H9 (cell line): ENCODE results near the gene DPYD. TPM values are rescaled to one million over a fixed set of nuclear protein-coding genes. Genes with fewer than 3 reads are reported as not detected.

Experiments used
- DNase-seq: peaks from one replicate; pipeline ENCODE4 v3.0.0-alpha.2; 2017
- H2AFZ ChIP-seq: one replicate; pipeline ENCODE4 v1.6.1; 2013; ENCODE audit warnings: mild to moderate bottlenecking, low read length, control low read depth, moderate library complexity
- H2AK5ac ChIP-seq: 2 replicates; pipeline ENCODE4 v1.6.1; 2013; ENCODE audit warnings: low read length, control low read depth, mixed read lengths; ENCODE audit not compliant: insufficient read length
- H2BK120ac ChIP-seq: one replicate; pipeline ENCODE4 v1.6.1; 2013; ENCODE audit warnings: low read depth, mild to moderate bottlenecking, low read length, control low read depth, inconsistent platforms; ENCODE audit not compliant: poor library complexity, severe bottlenecking
- H2BK12ac ChIP-seq: 2 replicates; pipeline ENCODE4 v1.6.1; 2013; ENCODE audit warnings: low read length, control low read depth, mixed read lengths, low read depth; ENCODE audit not compliant: insufficient read length
- H2BK15ac ChIP-seq: 2 replicates; pipeline ENCODE4 v1.6.1; 2013; ENCODE audit warnings: low read depth, low read length, control low read depth
- H2BK20ac ChIP-seq: one replicate; pipeline ENCODE4 v1.6.1; 2013; ENCODE audit warnings: low read depth, mild to moderate bottlenecking, low read length, control low read depth, inconsistent platforms; ENCODE audit not compliant: poor library complexity, severe bottlenecking
- H2BK5ac ChIP-seq: 2 replicates; pipeline ENCODE4 v1.6.1; 2013; ENCODE audit warnings: low read length, control low read depth, mixed read lengths; ENCODE audit not compliant: insufficient read length
- H3K14ac ChIP-seq: 2 replicates; pipeline ENCODE4 v1.6.1; 2013; ENCODE audit warnings: low read length, control low read depth; ENCODE audit not compliant: insufficient read depth
- H3K18ac ChIP-seq: 2 replicates; pipeline ENCODE4 v1.6.1; 2013; ENCODE audit warnings: low read depth, mild to moderate bottlenecking, mixed read lengths, low read length, control low read depth; ENCODE audit not compliant: insufficient read length
- H3K23ac ChIP-seq: 2 replicates; pipeline ENCODE4 v1.6.1; 2013; ENCODE audit warnings: low read length, control low read depth, mixed read lengths, low read depth; ENCODE audit not compliant: insufficient read length
- H3K23me2 ChIP-seq: 2 replicates; pipeline ENCODE4 v1.6.1; 2013; ENCODE audit warnings: low read depth, mild to moderate bottlenecking, mixed read lengths, low read length, control low read depth; ENCODE audit not compliant: insufficient read length, poor library complexity, severe bottlenecking
- H3K27ac ChIP-seq: 2 replicates; pipeline ENCODE4 v1.5.1; 2013; ENCODE audit warnings: low read length, control low read depth, mixed read lengths, low read depth; ENCODE audit not compliant: insufficient read length
- H3K27me3 ChIP-seq: 2 replicates; pipeline ENCODE4 v1.6.1; 2013; ENCODE audit warnings: low read length, control low read depth, inconsistent platforms; ENCODE audit not compliant: insufficient read depth
- H3K4ac ChIP-seq: 2 replicates; pipeline ENCODE4 v1.6.1; 2013; ENCODE audit warnings: low read depth, mild to moderate bottlenecking, control low read depth, inconsistent platforms, low read length, moderate library complexity
- H3K4me1 ChIP-seq: 2 replicates; pipeline ENCODE4 v1.6.1; 2013; ENCODE audit warnings: low read length, control low read depth, inconsistent platforms; ENCODE audit not compliant: insufficient read depth
- H3K4me2 ChIP-seq: 2 replicates; pipeline ENCODE4 v1.6.1; 2013; ENCODE audit warnings: low read length, control low read depth, mixed read lengths; ENCODE audit not compliant: insufficient read length, insufficient read depth
- H3K56ac ChIP-seq: 2 replicates; pipeline ENCODE4 v1.6.1; 2013; ENCODE audit warnings: low read depth, mild to moderate bottlenecking, mixed read lengths, low read length, control low read depth; ENCODE audit not compliant: insufficient read length
- H3K79me1 ChIP-seq: 2 replicates; pipeline ENCODE4 v1.6.1; 2013; ENCODE audit warnings: low read depth, mild to moderate bottlenecking, moderate library complexity, low read length, control low read depth, inconsistent platforms; ENCODE audit not compliant: insufficient read depth, poor library complexity, severe bottlenecking
- H3K79me2 ChIP-seq: 2 replicates; pipeline ENCODE4 v1.6.1; 2013; ENCODE audit warnings: low read length, control low read depth, inconsistent platforms; ENCODE audit not compliant: insufficient read depth
- H3K9ac ChIP-seq: 2 replicates; pipeline ENCODE4 v1.6.1; 2013; ENCODE audit warnings: low read length, control low read depth, mixed read lengths; ENCODE audit not compliant: insufficient read length; ENCODE audit errors: extremely low read depth
- H3K9me3 ChIP-seq: one replicate; pipeline ENCODE4 v1.6.1; 2013; ENCODE audit warnings: low read depth, low read length, inconsistent platforms; ENCODE audit not compliant: control insufficient read depth
- H3T11ph ChIP-seq: one replicate; pipeline ENCODE4 v1.6.1; 2013; ENCODE audit warnings: mild to moderate bottlenecking, low read length, control low read depth, inconsistent platforms
- H4K20me1 ChIP-seq: one replicate; pipeline ENCODE4 v1.6.1; 2013; ENCODE audit not compliant: control insufficient read depth, insufficient read length, insufficient read depth
- H4K5ac ChIP-seq: 2 replicates; pipeline ENCODE4 v1.6.1; 2013; ENCODE audit warnings: low read depth, mild to moderate bottlenecking, mixed read lengths, low read length, control low read depth; ENCODE audit not compliant: insufficient read length
- H4K8ac ChIP-seq: replicated peaks from 2 replicates; pipeline ENCODE4 v1.6.1; 2013; ENCODE audit warnings: low read length, control low read depth, mixed read lengths, low read depth; ENCODE audit not compliant: insufficient read length
- H4K91ac ChIP-seq: 2 replicates; pipeline ENCODE4 v1.6.1; 2013; ENCODE audit warnings: low read depth, mild to moderate bottlenecking, moderate library complexity, mixed read lengths, low read length, control low read depth; ENCODE audit not compliant: insufficient read length
- H3K27ac Mint-ChIP-seq, 3 experiments: 2 replicates in 2 of 3; 3 replicates in 1 of 3; pipeline ENCODE4 v1.8.0; 2020 to 2021; ENCODE audit warnings: mixed read lengths in 3 of 3, mild to moderate bottlenecking in 1 of 3, moderate library complexity in 1 of 3
- H3K27me3 Mint-ChIP-seq: 2 replicates; pipeline ENCODE4 v1.8.0; 2021; ENCODE audit warnings: low read depth, mild to moderate bottlenecking, moderate library complexity, mixed read lengths
- H3K36me3 Mint-ChIP-seq, 3 experiments: 2 replicates in 2 of 3; 3 replicates in 1 of 3; pipeline ENCODE4 v1.8.0; 2020 to 2021; ENCODE audit warnings: low read depth in 3 of 3, mixed read lengths in 3 of 3; ENCODE audit not compliant: insufficient read depth in 1 of 3
- H3K4me1 Mint-ChIP-seq, 2 experiments: 2 replicates each; pipeline ENCODE4 v1.8.0; 2020; ENCODE audit warnings: mixed read lengths in 2 of 2
- H3K4me3 Mint-ChIP-seq, 2 experiments: 2 replicates in 1 of 2; 3 replicates in 1 of 2; pipeline ENCODE4 v1.8.0; 2020 to 2021; ENCODE audit warnings: mild to moderate bottlenecking in 2 of 2, mixed read lengths in 2 of 2, moderate library complexity in 1 of 2
- H3K9me3 Mint-ChIP-seq, 2 experiments: 2 replicates in 1 of 2; 3 replicates in 1 of 2; pipeline ENCODE4 v1.8.0; 2020; ENCODE audit warnings: mild to moderate bottlenecking in 2 of 2, mixed read lengths in 2 of 2, moderate library complexity in 1 of 2
- CTCF ChIP-seq: fragments of 200-600 bp; sonication (generic); conservative IDR thresholded peaks from 3 replicates; pipeline ENCODE4 v1.8.0; 2021; ENCODE audit warnings: antibody characterized with exemption, mild to moderate bottlenecking
- WGBS: extraction: QIAGEN DNeasy Blood & Tissue Kit; methylation state at CpG from one replicate; pipeline ENCODE4 v1.1.7; 2013; ENCODE audit warnings: missing lambda C conversion rate, low lambda C conversion rate, mixed read lengths; ENCODE audit not compliant: insufficient read length; ENCODE audit errors: extremely low coverage; 5-methylcytosine and 5-hydroxymethylcytosine counted together
- total RNA-seq: library from RNA; stranded (reverse); gene quantifications from 2 replicates; pipeline ENCODE4 v1.2.1, GENCODE V29; 2021

The DPYD gene
- total RNA-seq, 1 experiment from 2014 or later: 0.37 TPM

- no peak overlapping the region for H3K4ac ChIP-seq
- H2AFZ ChIP-seq: no peak overlapping the region
- no peak overlapping the region for H3K9ac ChIP-seq
- no peak overlapping the region for H2BK5ac ChIP-seq
- no peak overlapping the region for H3K4me2 ChIP-seq
- H3K27ac ChIP-seq: no peak overlapping the region
- no peak for DNase-seq
- H3K18ac ChIP-seq: no peak overlapping the region
- no peaks in the 10 kb centered on the region for H4K20me1 ChIP-seq
- no peak overlapping the region for H3K23ac ChIP-seq
- H2BK120ac ChIP-seq: no peak overlapping the region
- no peak overlapping the region for H4K91ac ChIP-seq
- no peaks in the 10 kb centered on the region for H3K79me2 ChIP-seq
- no peak overlapping the region for H3K4me3 Mint-ChIP-seq
- no peak overlapping the region for H3T11ph ChIP-seq
- no peak overlapping the region for H2BK20ac ChIP-seq
- H3K36me3 Mint-ChIP-seq: no peaks in the 10 kb centered on the region
- H3K4me1 Mint-ChIP-seq: no peaks in the 10 kb centered on the region
- H2BK15ac ChIP-seq: no peak overlapping the region
- no peaks in the 10 kb centered on the region for H3K9me3 ChIP-seq
- no peak overlapping the region for H4K5ac ChIP-seq
- no peak overlapping the region for H3K27ac Mint-ChIP-seq
- no peaks in the 10 kb centered on the region for H3K79me1 ChIP-seq
- no peaks in the 10 kb centered on the region for H3K27me3 ChIP-seq
- H2BK12ac ChIP-seq: no peak overlapping the region
- no peak overlapping the region for H3K56ac ChIP-seq
- H3K23me2 ChIP-seq: no peaks in the 10 kb centered on the region
- no peaks in the 10 kb centered on the region for H3K4me1 ChIP-seq
- H3K9me3 Mint-ChIP-seq: no peaks in the 10 kb centered on the region
- no peaks in the 10 kb centered on the region for H3K27me3 Mint-ChIP-seq
- H2AK5ac ChIP-seq: no peak overlapping the region
- no peak overlapping the region for H4K8ac ChIP-seq
- no CpG with 5 or more reads among the region's 4 CpGs for WGBS
- no peak for TF ChIP-seq CTCF
- no peak overlapping the region for H3K14ac ChIP-seq
Observed at GRCh38 chr1:97412166-97412565, 508.7 kb downstream of the DPYD start.
